KOPT-K1 (cell line): ENCODE measurements around the gene BCKDHB.

ENCODE experiments used
- H3K27ac ChIP-seq: fragments of 200-600 bp; sonication (generic); 2 replicates; pipeline ENCODE4 v1.5.1; 2016; ENCODE audit warnings: antibody characterized with exemption, mild to moderate bottlenecking, low read depth, low read length; ENCODE audit not compliant: poor library complexity, severe bottlenecking
- H3K36me3 ChIP-seq: fragments of 200-600 bp; sonication (generic); 2 replicates; pipeline ENCODE4 v1.5.1; 2017; ENCODE audit warnings: antibody characterized with exemption, mild to moderate bottlenecking, low read length, moderate library complexity; ENCODE audit not compliant: insufficient read depth
- H3K9me3 ChIP-seq: fragments of 200-600 bp; sonication (generic); 2 replicates; pipeline ENCODE4 v1.5.1; 2017; ENCODE audit warnings: antibody characterized with exemption, low read length, mild to moderate bottlenecking; ENCODE audit not compliant: insufficient read depth, poor library complexity, severe bottlenecking

The BCKDHB gene

GRCh38 chr6:80170433-80170832, 64.0 kb downstream of the BCKDHB start:
- peaks cover 12% of the 10 kb centered on the region; the same call in 1 of the 2 replicates for H3K36me3 ChIP-seq
- no peaks in the 10 kb centered on the region for H3K9me3 ChIP-seq
- H3K27ac ChIP-seq = no peak overlapping the region

GRCh38 chr6:80173411-80173810, 66.9 kb downstream of the BCKDHB start:
- Histone ChIP-seq H3K36me3 (peaks cover 12% of the 10 kb centered on the region; the same call in 1 of the 2 replicates), H3K9me3 (no peaks in the 10 kb centered on the region), H3K27ac (no peak overlapping the region)

GRCh38 chr6:80174900-80175572, 68.6 kb downstream of the BCKDHB start:
- H3K9me3 ChIP-seq = no peaks in the 10 kb centered on the region
- H3K27ac ChIP-seq = no peak overlapping the region
- peaks cover 12% of the 10 kb centered on the region; the same call in 1 of the 2 replicates for H3K36me3 ChIP-seq

GRCh38 chr6:80179695-80180094, 73.2 kb downstream of the BCKDHB start:
- no peak overlapping the region for H3K27ac ChIP-seq

GRCh38 chr6:80181352-80182081, 75.0 kb downstream of the BCKDHB start:
- Histone ChIP-seq H3K27ac (no peak overlapping the region), H3K9me3 (no peaks in the 10 kb centered on the region), H3K36me3 (no peaks in the 10 kb centered on the region)

More at GRCh38 chr6:80179695-80180094, 73.2 kb downstream of the BCKDHB start:
- H3K36me3 ChIP-seq = 0 out of 2 replicates have a peak, but pooled peaks cover 6% of the 10 kb centered on the region
- no peaks in the 10 kb centered on the region for H3K9me3 ChIP-seq

GRCh38 chr6:80182308-80182707, 75.8 kb downstream of the BCKDHB start:
- Histone ChIP-seq H3K9me3 (no peaks in the 10 kb centered on the region), H3K27ac (no peak overlapping the region), H3K36me3 (no peaks in the 10 kb centered on the region)

GRCh38 chr6:80183019-80183795, 76.7 kb downstream of the BCKDHB start:
- H3K27ac ChIP-seq = no peak overlapping the region
- H3K9me3 ChIP-seq = no peaks in the 10 kb centered on the region
- H3K36me3 ChIP-seq = no peaks in the 10 kb centered on the region

GRCh38 chr6:80185492-80185891, 79.0 kb downstream of the BCKDHB start:
- Histone ChIP-seq H3K9me3 (no peaks in the 10 kb centered on the region), H3K27ac (no peak overlapping the region), H3K36me3 (no peaks in the 10 kb centered on the region)

GRCh38 chr6:80186082-80186481, 79.6 kb downstream of the BCKDHB start:
- H3K9me3 ChIP-seq = no peaks in the 10 kb centered on the region
- H3K27ac ChIP-seq = no peak overlapping the region
- H3K36me3 ChIP-seq = no peaks in the 10 kb centered on the region

- Histone ChIP-seq H3K27ac (no peak overlapping the region), H3K36me3 (no peaks in the 10 kb centered on the region), H3K9me3 (no peaks in the 10 kb centered on the region)
Observed at GRCh38 chr6:80196906-80197305, 90.4 kb downstream of the BCKDHB start.

- no peaks in the 10 kb centered on the region for H3K36me3 ChIP-seq
- H3K9me3 ChIP-seq = no peaks in the 10 kb centered on the region
- H3K27ac ChIP-seq = no peak overlapping the region
Observed at GRCh38 chr6:80197474-80197873, 91.0 kb downstream of the BCKDHB start.

- Histone ChIP-seq H3K9me3 (no peaks in the 10 kb centered on the region), H3K27ac (no peak overlapping the region)
Observed at GRCh38 chr6:80197986-80198385, 91.5 kb downstream of the BCKDHB start.

GRCh38 chr6:80203283-80203682, 96.8 kb downstream of the BCKDHB start:
- Histone ChIP-seq H3K9me3 (no peaks in the 10 kb centered on the region), H3K27ac (no peak overlapping the region), H3K36me3 (0 out of 2 replicates have a peak, but pooled peaks cover 3% of the 10 kb centered on the region)

More at GRCh38 chr6:80197986-80198385, 91.5 kb downstream of the BCKDHB start:
- H3K36me3 ChIP-seq = no peaks in the 10 kb centered on the region

- H3K27ac ChIP-seq = no peak overlapping the region
- H3K9me3 ChIP-seq = no peaks in the 10 kb centered on the region
- 0 out of 2 replicates have a peak, but pooled peaks cover 3% of the 10 kb centered on the region for H3K36me3 ChIP-seq
Observed at GRCh38 chr6:80205404-80205803, 98.9 kb downstream of the BCKDHB start.

GRCh38 chr6:80206758-80207157, 100.3 kb downstream of the BCKDHB start:
- Histone ChIP-seq H3K9me3 (no peaks in the 10 kb centered on the region), H3K27ac (no peak overlapping the region), H3K36me3 (0 out of 2 replicates have a peak, but pooled peaks cover 3% of the 10 kb centered on the region)
